HEK293T (cell line): ENCODE results near the gene COG4.

Experiments used
- ARNT ChIP-seq: fragments of 450-650 bp; IDR thresholded peaks from 2 replicates; pipeline ENCODE4 v1.6.1; 2017; ENCODE audit warnings: mild to moderate bottlenecking
- BHLHE40 ChIP-seq: fragments of 450-650 bp; IDR thresholded peaks from 2 replicates; pipeline ENCODE4 v1.6.1; 2016; ENCODE audit warnings: mild to moderate bottlenecking, moderate library complexity, borderline replicate concordance
- CTBP1 ChIP-seq: fragments of 450-650 bp; IDR thresholded peaks from 2 replicates; pipeline ENCODE4 v1.6.1; 2016; ENCODE audit warnings: borderline replicate concordance
- ELF4 ChIP-seq: fragments of 450-650 bp; IDR thresholded peaks from 2 replicates; pipeline ENCODE4 v1.6.1; 2017; ENCODE audit warnings: antibody characterized with exemption
- FOXA1 ChIP-seq: fragments of 450-650 bp; IDR thresholded peaks from 2 replicates; pipeline ENCODE4 v1.6.1; 2016; ENCODE audit warnings: mild to moderate bottlenecking
- FOXM1 ChIP-seq: fragments of 450-650 bp; IDR thresholded peaks from 2 replicates; pipeline ENCODE4 v1.6.1; 2017; ENCODE audit warnings: mild to moderate bottlenecking, borderline replicate concordance
- HDGF ChIP-seq: fragments of 450-650 bp; IDR thresholded peaks from 2 replicates; pipeline ENCODE4 v1.6.1; 2017; ENCODE audit warnings: antibody characterized with exemption, borderline replicate concordance
- L3MBTL2 ChIP-seq: fragments of 450-650 bp; conservative IDR thresholded peaks from 2 replicates; pipeline ENCODE4 v1.6.1; 2016; ENCODE audit warnings: mild to moderate bottlenecking
- SP1 ChIP-seq: fragments of 450-650 bp; IDR thresholded peaks from 2 replicates; pipeline ENCODE4 v1.6.1; 2017
- SUZ12 ChIP-seq: fragments of 450-650 bp; IDR thresholded peaks from 2 replicates; pipeline ENCODE4 v1.6.1; 2016; ENCODE audit warnings: mild to moderate bottlenecking
- ZNF384 ChIP-seq: fragments of 450-650 bp; IDR thresholded peaks from 2 replicates; pipeline ENCODE4 v1.6.1; 2016
- TF ChIP-seq, protein P1 (sequence below): fragments of 450-650 bp; IDR thresholded peaks from 2 replicates; pipeline ENCODE4 v1.6.1; 2016

DNA sequence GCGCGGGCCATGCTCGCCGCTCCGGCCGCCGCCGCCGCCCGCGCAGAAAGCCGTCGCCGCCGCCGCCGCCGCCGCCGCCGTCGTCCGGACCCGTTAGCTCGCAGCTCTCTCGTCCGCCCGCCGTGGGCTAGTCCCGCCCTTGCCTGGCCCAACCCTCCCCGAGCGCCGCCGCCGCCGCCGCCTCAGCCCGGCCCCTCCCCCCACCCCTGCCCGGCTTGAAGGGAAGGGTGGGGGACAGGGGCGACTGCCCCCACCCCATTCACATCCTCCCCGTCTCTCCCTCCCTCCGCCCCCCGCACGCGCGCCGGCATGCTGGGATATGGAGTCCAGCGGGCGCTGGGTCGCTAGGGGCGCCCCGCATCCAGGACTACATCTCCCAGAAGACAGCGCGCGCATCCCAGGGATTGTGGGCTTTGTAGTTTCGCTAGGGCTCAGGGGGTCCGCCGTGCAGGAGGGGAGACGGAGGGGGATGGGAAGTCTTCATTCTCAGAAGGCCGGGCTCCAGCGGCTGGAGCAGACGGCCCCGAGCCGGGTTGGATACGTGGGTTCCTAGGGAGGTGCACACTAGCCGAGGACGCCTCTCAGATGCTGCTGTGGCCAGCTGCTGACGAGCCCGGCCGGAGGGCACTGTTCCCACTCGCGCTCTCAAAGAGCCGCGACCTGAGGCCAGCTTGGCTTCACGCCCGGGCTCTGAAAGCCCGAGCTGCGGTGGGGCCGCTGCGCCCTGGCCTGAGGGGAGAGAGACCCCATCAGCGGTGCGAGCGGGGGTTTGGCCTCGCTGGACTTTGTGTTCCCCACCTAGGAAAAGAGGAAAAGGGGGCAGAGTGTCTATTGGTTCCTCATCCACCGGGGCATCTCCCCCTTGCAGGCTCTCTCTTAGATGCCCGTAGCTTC lies 84.1 kb downstream of the COG4 start, which contains the start of gene ST3GAL2:
- TF ChIP-seq SUZ12: peak; percentile 99
- TF ChIP-seq SP1: no peak
- TF ChIP-seq CTBP1: no peak
- TF ChIP-seq BHLHE40: no peak
- TF ChIP-seq FOXM1: peak; percentile 89
- no peak for TF ChIP-seq FOXA1
- peak; percentile 66 for TF ChIP-seq ELF4
- no peak for TF ChIP-seq ZNF384
- no peak for TF ChIP-seq HDGF
- TF ChIP-seq ARNT: no peak
- peak; percentile 88 for TF ChIP-seq L3MBTL2
- TF ChIP-seq, protein P1, sequence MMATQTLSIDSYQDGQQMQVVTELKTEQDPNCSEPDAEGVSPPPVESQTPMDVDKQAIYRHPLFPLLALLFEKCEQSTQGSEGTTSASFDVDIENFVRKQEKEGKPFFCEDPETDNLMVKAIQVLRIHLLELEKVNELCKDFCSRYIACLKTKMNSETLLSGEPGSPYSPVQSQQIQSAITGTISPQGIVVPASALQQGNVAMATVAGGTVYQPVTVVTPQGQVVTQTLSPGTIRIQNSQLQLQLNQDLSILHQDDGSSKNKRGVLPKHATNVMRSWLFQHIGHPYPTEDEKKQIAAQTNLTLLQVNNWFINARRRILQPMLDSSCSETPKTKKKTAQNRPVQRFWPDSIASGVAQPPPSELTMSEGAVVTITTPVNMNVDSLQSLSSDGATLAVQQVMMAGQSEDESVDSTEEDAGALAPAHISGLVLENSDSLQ: no peak
